ENCODE data around the gene LMNA.

LMNA gene

DNA sequence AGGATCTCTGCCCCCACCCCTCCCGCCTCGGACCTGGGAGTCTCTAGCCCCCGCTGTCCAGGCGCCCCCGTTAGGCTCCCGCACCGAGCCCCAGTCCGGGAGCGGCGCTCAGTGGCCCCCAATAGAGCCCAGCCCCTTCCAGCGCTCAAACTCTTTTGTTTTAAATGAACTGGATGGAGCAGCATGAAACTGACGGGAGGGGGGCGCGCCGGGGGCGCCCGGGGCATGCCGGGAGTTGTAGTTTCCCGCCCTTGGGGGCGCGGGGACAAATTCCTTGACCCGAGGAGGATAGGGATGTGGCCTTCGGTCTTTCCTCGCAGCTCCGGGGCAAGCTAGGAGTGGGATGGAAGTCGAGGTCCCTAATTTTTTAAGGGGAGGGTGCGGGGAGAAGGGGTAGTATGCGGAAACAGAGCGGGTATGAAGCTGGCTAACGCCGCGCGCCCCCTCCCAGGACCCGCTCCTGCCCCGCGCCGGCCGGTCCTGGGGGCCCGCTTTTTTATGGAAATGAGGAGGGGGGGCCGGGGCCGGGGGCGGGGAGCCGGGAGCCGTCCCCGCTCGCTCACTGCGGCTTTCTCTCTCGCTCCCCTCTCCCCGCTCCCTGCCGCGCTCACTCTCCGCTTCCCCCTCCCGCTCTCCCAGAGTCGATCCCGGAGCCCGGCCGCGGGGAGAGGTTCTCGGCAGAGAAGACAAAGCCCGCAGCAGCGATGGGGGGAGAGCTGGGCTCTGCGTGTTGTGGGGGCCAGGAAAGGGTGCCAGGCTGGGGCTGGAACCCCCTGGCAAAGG is 32.0 kb upstream of the LMNA start, which contains the start of gene MEX3A:
MEX3A (minus strand) TSS at position 157 of the 783 bp plus-strand sequence. CDS start 467 bp downstream, outside the sequence.
- TF ChIP-seq SIN3A (IDR thresholded peaks at IDR 0.05; ENCODE audit: borderline replicate concordance, insufficient read depth, low read length): peak; percentile 98
- TF ChIP-seq TAF1 (IDR thresholded peaks at IDR 0.05; ENCODE audit: borderline replicate concordance, insufficient read depth, low read length): no peak
- TF ChIP-seq POLR2AphosphoS5 (IDR thresholded peaks at IDR 0.05; ENCODE audit: low read depth, low read length): peak; percentile 30; the same call in 1 of the 2 replicates
- no peak for TF ChIP-seq FOXP2 (optimal IDR thresholded peaks at IDR 0.05; ENCODE audit: borderline replicate concordance, extremely low read depth, extremely low read length, insufficient read depth)
- TF ChIP-seq, protein P1, sequence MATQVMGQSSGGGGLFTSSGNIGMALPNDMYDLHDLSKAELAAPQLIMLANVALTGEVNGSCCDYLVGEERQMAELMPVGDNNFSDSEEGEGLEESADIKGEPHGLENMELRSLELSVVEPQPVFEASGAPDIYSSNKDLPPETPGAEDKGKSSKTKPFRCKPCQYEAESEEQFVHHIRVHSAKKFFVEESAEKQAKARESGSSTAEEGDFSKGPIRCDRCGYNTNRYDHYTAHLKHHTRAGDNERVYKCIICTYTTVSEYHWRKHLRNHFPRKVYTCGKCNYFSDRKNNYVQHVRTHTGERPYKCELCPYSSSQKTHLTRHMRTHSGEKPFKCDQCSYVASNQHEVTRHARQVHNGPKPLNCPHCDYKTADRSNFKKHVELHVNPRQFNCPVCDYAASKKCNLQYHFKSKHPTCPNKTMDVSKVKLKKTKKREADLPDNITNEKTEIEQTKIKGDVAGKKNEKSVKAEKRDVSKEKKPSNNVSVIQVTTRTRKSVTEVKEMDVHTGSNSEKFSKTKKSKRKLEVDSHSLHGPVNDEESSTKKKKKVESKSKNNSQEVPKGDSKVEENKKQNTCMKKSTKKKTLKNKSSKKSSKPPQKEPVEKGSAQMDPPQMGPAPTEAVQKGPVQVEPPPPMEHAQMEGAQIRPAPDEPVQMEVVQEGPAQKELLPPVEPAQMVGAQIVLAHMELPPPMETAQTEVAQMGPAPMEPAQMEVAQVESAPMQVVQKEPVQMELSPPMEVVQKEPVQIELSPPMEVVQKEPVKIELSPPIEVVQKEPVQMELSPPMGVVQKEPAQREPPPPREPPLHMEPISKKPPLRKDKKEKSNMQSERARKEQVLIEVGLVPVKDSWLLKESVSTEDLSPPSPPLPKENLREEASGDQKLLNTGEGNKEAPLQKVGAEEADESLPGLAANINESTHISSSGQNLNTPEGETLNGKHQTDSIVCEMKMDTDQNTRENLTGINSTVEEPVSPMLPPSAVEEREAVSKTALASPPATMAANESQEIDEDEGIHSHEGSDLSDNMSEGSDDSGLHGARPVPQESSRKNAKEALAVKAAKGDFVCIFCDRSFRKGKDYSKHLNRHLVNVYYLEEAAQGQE (IDR thresholded peaks at IDR 0.05; ENCODE audit: insufficient read depth in 1 of 2, low read depth in 2 of 2, low read length in 2 of 2): 0 out of 4 replicates have a peak, but pooled peaks of 1 of the 2 experiments have one; percentile 20

DNA sequence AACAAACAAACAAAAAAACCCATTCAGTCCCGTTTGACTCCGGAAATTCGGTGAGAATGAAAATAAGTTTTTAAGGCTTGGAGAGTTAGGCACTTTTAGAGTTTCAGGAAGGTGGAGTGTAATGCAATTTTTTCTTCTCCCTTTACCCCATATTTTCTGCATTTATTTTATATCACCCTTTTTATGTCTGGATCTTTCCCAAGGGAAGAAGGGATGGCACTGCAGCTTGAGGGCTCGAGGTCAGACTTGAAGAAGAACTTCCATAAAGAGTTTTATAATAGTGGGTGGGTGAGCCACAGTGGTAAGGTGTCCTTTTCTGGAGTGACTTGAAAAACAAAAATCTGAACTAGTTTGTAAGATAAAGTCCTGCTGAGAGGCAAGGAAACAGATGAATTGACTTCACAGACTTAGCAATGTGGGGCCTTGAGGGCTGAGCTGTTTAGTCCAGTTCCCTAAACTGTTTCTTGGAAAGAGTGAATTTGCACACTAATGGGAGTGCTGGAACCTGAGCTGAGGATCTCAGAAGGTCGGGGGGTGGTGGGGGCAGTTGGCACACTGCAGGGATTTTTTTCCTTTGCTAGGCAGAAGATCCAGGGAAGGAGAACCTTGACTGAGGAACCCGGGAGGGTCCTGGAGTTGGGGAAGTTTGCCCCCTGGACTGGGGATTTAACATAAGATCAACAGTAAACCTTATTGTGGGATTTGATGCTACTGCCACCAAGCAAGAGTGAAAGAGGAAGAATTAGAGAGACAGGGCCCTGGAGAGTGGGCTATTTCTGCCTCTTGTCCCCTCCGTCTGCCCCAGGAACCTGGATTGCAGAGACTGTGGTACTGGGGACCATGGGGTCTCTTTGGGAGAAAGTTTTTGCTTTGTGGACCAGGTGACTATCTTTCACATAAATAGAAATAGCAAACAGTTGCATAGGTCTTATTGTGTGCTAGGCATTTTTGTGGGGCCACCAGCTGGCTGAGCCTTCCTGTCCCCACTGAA is 30.4 kb upstream of the LMNA start:
- TF ChIP-seq FOXP2 (optimal IDR thresholded peaks at IDR 0.05; ENCODE audit: borderline replicate concordance, extremely low read depth, extremely low read length, insufficient read depth) (no peak), TAF1 (IDR thresholded peaks at IDR 0.05; ENCODE audit: borderline replicate concordance, insufficient read depth, low read length) (no peak), SIN3A (IDR thresholded peaks at IDR 0.05; ENCODE audit: borderline replicate concordance, insufficient read depth, low read length) (no peak), POLR2AphosphoS5 (IDR thresholded peaks at IDR 0.05; ENCODE audit: low read depth, low read length) (no peak)
- TF ChIP-seq, protein P1 (IDR thresholded peaks at IDR 0.05; ENCODE audit: insufficient read depth in 1 of 2, low read depth in 2 of 2, low read length in 2 of 2): no peak

DNA sequence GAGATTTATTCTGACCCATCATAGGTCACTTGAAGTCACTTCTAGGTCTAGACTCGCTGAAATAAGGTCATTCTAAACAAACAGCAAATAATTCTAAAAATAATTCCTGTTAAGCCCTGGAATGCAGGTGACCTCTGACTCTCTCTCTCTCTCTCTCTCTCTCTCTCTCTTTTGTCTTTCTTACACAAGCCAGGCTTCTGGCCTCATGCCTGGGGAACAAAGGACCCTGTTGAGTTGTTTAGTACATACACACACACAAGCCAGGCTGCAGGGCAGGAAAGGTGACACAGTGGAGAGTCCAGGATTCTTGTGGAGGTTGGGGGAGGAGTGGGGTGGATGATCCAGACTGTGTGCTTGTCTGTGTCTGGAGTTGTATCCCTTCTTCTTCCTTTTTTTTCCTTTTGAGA is 28.3 kb upstream of the LMNA start:
- TF ChIP-seq FOXP2 (optimal IDR thresholded peaks at IDR 0.05; ENCODE audit: borderline replicate concordance, extremely low read depth, extremely low read length, insufficient read depth) (no peak), SIN3A (IDR thresholded peaks at IDR 0.05; ENCODE audit: borderline replicate concordance, insufficient read depth, low read length) (no peak), POLR2AphosphoS5 (IDR thresholded peaks at IDR 0.05; ENCODE audit: low read depth, low read length) (no peak), TAF1 (IDR thresholded peaks at IDR 0.05; ENCODE audit: borderline replicate concordance, insufficient read depth, low read length) (no peak)
- TF ChIP-seq, protein P1 (IDR thresholded peaks at IDR 0.05; ENCODE audit: insufficient read depth in 1 of 2, low read depth in 2 of 2, low read length in 2 of 2): no peak

DNA sequence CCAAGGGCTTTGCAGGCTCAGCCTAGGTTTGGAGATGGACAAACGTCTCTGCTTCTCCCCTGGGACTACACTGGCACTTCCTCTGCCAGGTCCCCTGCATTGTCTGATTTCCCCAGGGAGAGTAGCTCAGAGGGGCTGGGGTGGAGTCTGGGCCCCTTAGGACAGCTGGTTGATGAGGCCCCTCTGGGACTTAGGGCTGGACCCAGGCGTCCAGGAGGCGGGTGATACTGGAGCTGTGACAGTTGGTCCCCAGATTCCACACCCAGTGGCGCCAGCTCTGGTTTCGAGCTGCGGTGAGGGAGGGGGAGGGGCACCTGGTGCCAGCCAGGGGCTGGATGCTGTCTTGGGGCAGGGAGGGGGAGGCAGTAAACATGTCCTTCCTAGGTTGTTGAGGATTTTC is 24.8 kb upstream of the LMNA start:
- TF ChIP-seq SIN3A (IDR thresholded peaks at IDR 0.05; ENCODE audit: borderline replicate concordance, insufficient read depth, low read length) (no peak), POLR2AphosphoS5 (IDR thresholded peaks at IDR 0.05; ENCODE audit: low read depth, low read length) (no peak), FOXP2 (optimal IDR thresholded peaks at IDR 0.05; ENCODE audit: borderline replicate concordance, extremely low read depth, extremely low read length, insufficient read depth) (no peak), TAF1 (IDR thresholded peaks at IDR 0.05; ENCODE audit: borderline replicate concordance, insufficient read depth, low read length) (no peak)
- TF ChIP-seq, protein P1 (IDR thresholded peaks at IDR 0.05; ENCODE audit: insufficient read depth in 1 of 2, low read depth in 2 of 2, low read length in 2 of 2): no peak

All from PFSK-1 (cell line).